SU-DHL-6 (cell line): ENCODE results near the gene DAPK1.

Experiments used
- CTCF ChIP-seq: fragments of 200-600 bp; sonication (generic); IDR thresholded peaks from one replicate; pipeline ENCODE4 v1.5.1; 2017; ENCODE audit warnings: antibody characterized with exemption, mild to moderate bottlenecking, low read length, moderate library complexity; ENCODE audit not compliant: insufficient read depth, poor library complexity, severe bottlenecking
- EZH2phosphoT487 ChIP-seq: fragments of 200-600 bp; sonication (generic), shearing (Covaris generic); conservative IDR thresholded peaks from 2 replicates; pipeline ENCODE4 v1.6.1; 2018; ENCODE audit warnings: mild to moderate bottlenecking, antibody characterized with exemption, low read length, moderate library complexity, mixed read lengths

- no peak for TF ChIP-seq EZH2phosphoT487
- no peak for TF ChIP-seq CTCF
These were observed 222.5 kb downstream of the DAPK1 start for GRCh38 chr9:87720173-87720572.
